ENCODE results near the gene KLC3. TPM values are rescaled to one million over a fixed set of nuclear protein-coding genes. Genes with fewer than 3 reads are reported as not detected.

Gene KLC3
- total RNA-seq, 1 experiment from 2014 or later: not detected

DNA sequence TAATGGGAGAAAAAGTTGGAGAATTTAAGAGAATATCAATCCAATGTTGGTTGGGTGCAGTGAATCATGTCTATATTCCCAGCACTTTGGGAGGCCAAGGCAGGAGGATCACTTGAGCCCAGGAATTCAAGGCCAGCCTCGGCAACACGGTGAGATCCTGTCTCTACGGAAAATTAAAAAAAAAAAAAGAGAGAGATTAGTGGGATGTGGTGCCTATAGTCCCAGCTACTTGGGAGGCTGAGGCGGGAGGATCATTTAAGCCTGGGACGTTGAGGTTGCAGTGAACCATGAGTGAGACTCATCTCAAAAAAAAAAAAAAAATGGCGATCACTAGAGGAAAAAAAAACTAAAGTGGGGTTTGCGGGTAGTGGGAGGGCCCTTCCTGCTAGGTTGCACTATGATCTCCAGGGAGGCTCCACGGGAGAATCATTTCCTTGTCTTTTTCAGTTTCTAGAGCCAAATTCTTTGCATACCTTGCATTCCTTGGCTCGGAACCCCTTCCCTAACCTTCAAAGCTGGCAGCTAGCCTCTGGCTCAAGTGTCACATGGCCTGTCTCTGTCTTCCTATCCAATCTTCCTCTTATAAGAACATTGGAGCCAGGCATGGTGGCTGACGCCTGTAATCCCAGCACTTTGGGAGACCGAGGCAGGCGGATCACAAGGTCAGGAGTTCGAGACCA is 35.6 kb downstream of the KLC3 start:
- DNase-seq (ENCODE audit: low spot score): peak; percentile 95

GRCh38 chr19:45380107-45380506 is 39.6 kb downstream of the KLC3 start:
- no peak for DNase-seq (ENCODE audit: low spot score)

GRCh38 chr19:45382426-45382825 is 41.9 kb downstream of the KLC3 start:
- no peak for DNase-seq (ENCODE audit: low spot score)

GRCh38 chr19:45385392-45386221 is 45.1 kb downstream of the KLC3 start:
- no peak for DNase-seq (ENCODE audit: low spot score)

DNA sequence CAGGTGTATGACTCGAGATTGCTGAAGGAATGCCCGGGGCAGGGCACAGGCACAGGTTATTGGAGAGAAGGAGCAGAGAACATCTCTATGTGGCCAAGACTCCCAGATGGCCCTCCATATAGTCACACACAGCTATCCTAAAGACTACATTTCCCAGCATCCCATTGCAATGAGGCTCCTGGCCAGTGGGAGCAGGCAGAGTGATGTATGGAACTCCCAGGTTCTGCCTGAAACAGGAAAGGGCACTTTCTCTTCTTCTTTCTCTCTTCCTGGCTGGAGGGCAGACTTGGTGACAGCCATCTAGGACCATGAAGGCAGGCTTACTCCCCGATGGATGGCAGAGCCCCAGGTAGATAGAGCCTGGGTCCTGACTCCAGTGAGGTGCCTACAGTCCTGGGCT is 50.8 kb downstream of the KLC3 start:
- DNase-seq (ENCODE audit: low spot score): no peak

- DNase-seq (ENCODE audit: low spot score): no peak
Observed at GRCh38 chr19:45391871-45392665, 51.5 kb downstream of the KLC3 start.

DNA sequence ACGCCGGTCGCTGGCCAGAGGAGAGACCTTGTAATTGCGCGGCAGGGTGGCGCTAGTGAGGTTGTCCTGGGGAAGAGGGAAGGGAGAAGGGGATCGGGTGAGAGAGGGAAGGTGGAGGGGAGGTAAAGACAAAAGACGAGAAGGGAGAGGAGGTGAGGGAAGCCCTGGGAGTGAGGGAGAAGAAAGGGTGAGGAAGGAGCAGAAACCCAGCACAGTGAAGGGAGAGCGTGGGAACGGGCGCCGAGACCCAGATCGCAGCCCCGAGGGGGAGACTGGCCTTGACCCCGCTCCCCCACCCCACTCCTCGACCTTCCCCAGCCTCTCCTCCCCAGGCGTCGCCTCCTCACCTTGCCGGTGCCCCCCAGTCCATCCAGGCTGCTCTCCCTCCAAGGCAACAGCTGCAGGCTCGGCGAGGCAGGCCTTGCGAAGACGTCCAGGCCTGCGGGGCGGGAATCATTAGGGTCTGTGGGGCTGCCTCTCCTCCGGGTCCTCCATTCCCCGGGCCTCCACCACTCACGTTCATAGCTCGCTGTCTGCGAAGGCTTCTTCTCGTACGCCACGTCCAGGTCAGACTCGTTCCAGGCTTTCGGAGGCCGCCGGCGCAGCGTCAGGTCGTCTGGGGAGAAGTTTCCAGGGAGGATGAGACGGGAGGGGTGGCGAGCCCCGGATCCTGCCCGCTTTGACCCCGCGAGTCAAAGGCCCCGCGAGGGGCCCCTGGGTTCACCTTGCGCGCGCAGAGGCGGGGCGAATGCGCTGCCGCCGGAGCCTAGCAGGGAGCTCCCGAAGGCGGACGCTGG is 55.5 kb downstream of the KLC3 start:
- DNase-seq (ENCODE audit: low spot score): no peak

DNA sequence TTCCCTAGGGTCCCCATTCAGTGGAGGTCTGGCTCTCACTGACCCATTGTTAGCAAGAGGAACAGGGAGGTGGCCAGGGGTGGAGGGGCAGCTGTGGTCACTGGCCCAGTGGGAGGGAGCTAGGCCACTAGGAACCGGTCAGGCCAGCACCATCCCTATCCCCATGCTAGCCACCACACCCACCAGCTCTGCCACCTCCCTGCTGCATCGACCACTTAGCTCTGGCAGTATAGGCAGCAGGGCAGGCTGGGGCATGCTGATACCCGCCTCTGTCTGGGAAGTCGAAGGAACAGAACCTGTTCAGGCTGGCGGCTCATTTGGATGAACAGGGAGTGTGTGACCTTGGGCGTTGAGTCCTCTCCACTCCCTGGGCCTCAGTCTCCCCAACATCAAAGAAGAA is 59.6 kb downstream of the KLC3 start:
- no peak for DNase-seq (ENCODE audit: low spot score)

Other genes with a start within 250 kb of the KLC3 start
- 25.1 and 28.0 TPM in 2 replicates for gene PPP1R37, start 247.6 kb upstream of the KLC3 start, total RNA-seq (2014; rRNA removed; shearing (Covaris generic))
- not detected in 2 replicates for gene NKPD1, start 179.8 kb upstream of the KLC3 start, total RNA-seq (2014; rRNA removed; shearing (Covaris generic))
- 6.9 TPM in 2 replicates for gene TRAPPC6A, start 162.5 kb upstream of the KLC3 start, total RNA-seq (2014; rRNA removed; shearing (Covaris generic))
- 0.19 and 4.7 TPM in 2 replicates for gene BLOC1S3, start 162.0 kb upstream of the KLC3 start, total RNA-seq (2014; rRNA removed; shearing (Covaris generic))
- gene EXOC3L2, start 95.3 kb upstream of the KLC3 start, total RNA-seq (2014; rRNA removed; shearing (Covaris generic)): 0.34 TPM in 1 of 2 replicates, not detected in the other
- 4.6 and 5.6 TPM in 2 replicates for gene MARK4, start 89.5 kb upstream of the KLC3 start, total RNA-seq (2014; rRNA removed; shearing (Covaris generic))
- gene CKM, start 17.9 kb upstream of the KLC3 start, total RNA-seq (2014; rRNA removed; shearing (Covaris generic)): not detected in 2 replicates
- 19.5 and 23.1 TPM in 2 replicates for gene ERCC2, start 29.8 kb downstream of the KLC3 start, total RNA-seq (2014; rRNA removed; shearing (Covaris generic))
- gene PPP1R13L, start 64.3 kb downstream of the KLC3 start, total RNA-seq (2014; rRNA removed; shearing (Covaris generic)): 19.9 and 27.8 TPM in 2 replicates
- 15.2 TPM in 2 replicates for gene POLR1G, start 65.9 kb downstream of the KLC3 start, total RNA-seq (2014; rRNA removed; shearing (Covaris generic))
- gene ERCC1, start 83.2 kb downstream of the KLC3 start, total RNA-seq (2014; rRNA removed; shearing (Covaris generic)): 45.5 and 60.2 TPM in 2 replicates
- gene FOSB, start 127.2 kb downstream of the KLC3 start, total RNA-seq (2014; rRNA removed; shearing (Covaris generic)): 0.17 TPM in 1 of 2 replicates, not detected in the other
- 3.4 and 7.7 TPM in 2 replicates for gene RTN2, start 156.3 kb downstream of the KLC3 start, total RNA-seq (2014; rRNA removed; shearing (Covaris generic))
- gene PPM1N, start 157.7 kb downstream of the KLC3 start, total RNA-seq (2014; rRNA removed; shearing (Covaris generic)): 0.31 and 3.6 TPM in 2 replicates
- 54.7 and 64.6 TPM in 2 replicates for gene VASP, start 166.7 kb downstream of the KLC3 start, total RNA-seq (2014; rRNA removed; shearing (Covaris generic))
- gene OPA3, start 244.1 kb downstream of the KLC3 start, total RNA-seq (2014; rRNA removed; shearing (Covaris generic)): 4.0 and 8.6 TPM in 2 replicates